Calu3 (cell line): ENCODE measurements around the gene TEAD1. TPM values are rescaled to one million over a fixed set of nuclear protein-coding genes. Genes with fewer than 3 reads are reported as not detected.

Experiments used
- BruUV-seq: library from RNA; stranded (reverse); fragments of 400-500 nt; replicated peaks from 2 replicates; lab custom pipeline; 2021; lab: Mats Ljungman, UMichigan
- CTCF ChIA-PET: fragments of 300-600 bp; sonication (Branson Sonifier 250); formaldehyde crosslinking; loops from one replicate; lab custom pipeline; 2022; ENCODE audit warnings: antibody characterized with exemption; lab: Charles Lee
- DNase-seq: peaks from one replicate; pipeline ENCODE4 v3.0.0; 2022
- H3K27ac Mint-ChIP-seq: one replicate; pipeline ENCODE4 v1.8.0; 2022; ENCODE audit warnings: mixed read lengths; ENCODE audit not compliant: unreplicated experiment
- H3K27me3 Mint-ChIP-seq: one replicate; pipeline ENCODE4 v1.8.0; 2022; ENCODE audit warnings: mixed read lengths; ENCODE audit not compliant: unreplicated experiment
- H3K36me3 Mint-ChIP-seq: one replicate; pipeline ENCODE4 v1.8.0; 2022; ENCODE audit warnings: mild to moderate bottlenecking, moderate library complexity, mixed read lengths; ENCODE audit not compliant: insufficient read depth, unreplicated experiment
- H3K4me1 Mint-ChIP-seq: one replicate; pipeline ENCODE4 v1.8.0; 2022; ENCODE audit warnings: mild to moderate bottlenecking, low read depth, mixed read lengths; ENCODE audit not compliant: unreplicated experiment
- H3K4me3 Mint-ChIP-seq: one replicate; pipeline ENCODE4 v1.8.0; 2022; ENCODE audit warnings: mild to moderate bottlenecking, low read depth, moderate library complexity, mixed read lengths; ENCODE audit not compliant: unreplicated experiment
- H3K9me3 Mint-ChIP-seq: one replicate; pipeline ENCODE4 v1.8.0; 2022; ENCODE audit warnings: low read depth, mixed read lengths; ENCODE audit not compliant: unreplicated experiment
- CTCF ChIP-seq: fragments of 200-600 bp; IDR thresholded peaks from one replicate; pipeline ENCODE4 v1.8.0; 2022; ENCODE audit warnings: antibody characterized with exemption; ENCODE audit not compliant: unreplicated experiment
- intact Hi-C: fragments of 100-400 bp; cut with micrococcal nuclease; formaldehyde crosslinking; loops from one replicate; pipeline ENCODE4 v1.10.0; 2022; ENCODE audit not compliant: unreplicated experiment
- total RNA-seq: library from RNA; stranded (reverse); gene quantifications from 2 replicates; pipeline ENCODE4 v1.2.3, GENCODE V29; 2022

TEAD1 gene
- total RNA-seq, 1 experiment from 2014 or later, result 104 TPM

- BruUV-seq, result no TSS peak
- no peaks in the 10 kb centered on the region for H3K9me3 Mint-ChIP-seq
- H3K27ac Mint-ChIP-seq, result peak overlapping the region; percentile 58
- no peak for TF ChIP-seq CTCF
- no peak for DNase-seq
- H3K4me3 Mint-ChIP-seq, result no peak overlapping the region
- intact Hi-C loops, result loop anchor here (5.0 kb wide), 1 partner anchor 111 kb away; no protein-coding TSS in a partner anchor
- peaks cover 83% of the 10 kb centered on the region for H3K4me1 Mint-ChIP-seq
- peaks cover 21% of the 10 kb centered on the region for H3K36me3 Mint-ChIP-seq
- CTCF ChIA-PET, result interaction anchor here (0.9 kb wide), 1 partner anchor 55 kb away, joined by 3 read pairs; no protein-coding TSS in a partner anchor
- no peaks in the 10 kb centered on the region for H3K27me3 Mint-ChIP-seq
Observed at GRCh38 chr11:12691473-12691872, 17.3 kb downstream of the TEAD1 start.

GRCh38 chr11:12692229-12693075, 18.2 kb downstream of the TEAD1 start:
- Mint-ChIP-seq H3K27ac (peak overlapping the region; percentile 67), H3K4me1 (peaks cover 83% of the 10 kb centered on the region), H3K9me3 (no peaks in the 10 kb centered on the region), H3K4me3 (peak overlapping the region; percentile 62), H3K27me3 (no peaks in the 10 kb centered on the region), H3K36me3 (peaks cover 26% of the 10 kb centered on the region)
- intact Hi-C loops, result loop anchor here (2.0 to 5.0 kb wide), 3 partner anchors 14 to 110 kb away; no protein-coding TSS in a partner anchor
- CTCF ChIA-PET, result interaction anchor here (0.9 to 2.4 kb wide), 4 partner anchors 12 to 121 kb away, joined by 3 to 11 read pairs (median 4); no protein-coding TSS in a partner anchor
- BruUV-seq, result no TSS peak
- peak; percentile 72 for DNase-seq
- no peak for TF ChIP-seq CTCF

- DNase-seq, result no peak
- peaks cover 83% of the 10 kb centered on the region for H3K4me1 Mint-ChIP-seq
- no TSS peak for BruUV-seq
- H3K4me3 Mint-ChIP-seq, result peak overlapping the region; percentile 62
- no peaks in the 10 kb centered on the region for H3K27me3 Mint-ChIP-seq
- H3K9me3 Mint-ChIP-seq, result no peaks in the 10 kb centered on the region
- CTCF ChIA-PET, result interaction anchor here (0.9 to 2.4 kb wide), 5 partner anchors 13 to 152 kb away, joined by 3 to 11 read pairs (median 5); no protein-coding TSS in a partner anchor
- intact Hi-C loops, result loop anchor here (2.0 to 5.0 kb wide), 3 partner anchors 14 to 109 kb away; no protein-coding TSS in a partner anchor
- no peak for TF ChIP-seq CTCF
- H3K36me3 Mint-ChIP-seq, result peaks cover 20% of the 10 kb centered on the region
- peak overlapping the region; percentile 94 for H3K27ac Mint-ChIP-seq
Observed at GRCh38 chr11:12693094-12693478, 18.9 kb downstream of the TEAD1 start.

GRCh38 chr11:12693479-12694182, 19.4 kb downstream of the TEAD1 start:
- CTCF ChIA-PET, result interaction anchor here (1.3 to 2.4 kb wide), 5 partner anchors 14 to 152 kb away, joined by 3 to 11 read pairs (median 5); no protein-coding TSS in a partner anchor
- Mint-ChIP-seq H3K4me3 (peak overlapping the region; percentile 62), H3K27me3 (no peaks in the 10 kb centered on the region), H3K36me3 (peaks cover 16% of the 10 kb centered on the region), H3K9me3 (no peaks in the 10 kb centered on the region), H3K4me1 (peaks cover 83% of the 10 kb centered on the region), H3K27ac (peak overlapping the region; percentile 94)
- intact Hi-C loops, result loop anchor here (1.0 to 5.0 kb wide), 4 partner anchors 15 to 109 kb away; no protein-coding TSS in a partner anchor
- TSS peak; percentile 88 for BruUV-seq
- no peak for TF ChIP-seq CTCF
- peak; percentile 59 for DNase-seq
